B cell (primary cell): ENCODE results near the gene GRIK5.

ENCODE experiments used
- EZH2 ChIP-seq: IDR thresholded peaks from 2 replicates; pipeline ENCODE4 v1.6.1; 2012; ENCODE audit warnings: borderline replicate concordance, low read depth, mild to moderate bottlenecking, moderate library complexity, low read length; ENCODE audit not compliant: insufficient read depth, poor library complexity, severe bottlenecking
- TF ChIP-seq, protein P1 (sequence below): fragments of 200-600 bp; IDR thresholded peaks from one replicate; pipeline ENCODE4 v1.8.0; 2022; ENCODE audit warnings: antibody characterized with exemption, mild to moderate bottlenecking

DNA sequence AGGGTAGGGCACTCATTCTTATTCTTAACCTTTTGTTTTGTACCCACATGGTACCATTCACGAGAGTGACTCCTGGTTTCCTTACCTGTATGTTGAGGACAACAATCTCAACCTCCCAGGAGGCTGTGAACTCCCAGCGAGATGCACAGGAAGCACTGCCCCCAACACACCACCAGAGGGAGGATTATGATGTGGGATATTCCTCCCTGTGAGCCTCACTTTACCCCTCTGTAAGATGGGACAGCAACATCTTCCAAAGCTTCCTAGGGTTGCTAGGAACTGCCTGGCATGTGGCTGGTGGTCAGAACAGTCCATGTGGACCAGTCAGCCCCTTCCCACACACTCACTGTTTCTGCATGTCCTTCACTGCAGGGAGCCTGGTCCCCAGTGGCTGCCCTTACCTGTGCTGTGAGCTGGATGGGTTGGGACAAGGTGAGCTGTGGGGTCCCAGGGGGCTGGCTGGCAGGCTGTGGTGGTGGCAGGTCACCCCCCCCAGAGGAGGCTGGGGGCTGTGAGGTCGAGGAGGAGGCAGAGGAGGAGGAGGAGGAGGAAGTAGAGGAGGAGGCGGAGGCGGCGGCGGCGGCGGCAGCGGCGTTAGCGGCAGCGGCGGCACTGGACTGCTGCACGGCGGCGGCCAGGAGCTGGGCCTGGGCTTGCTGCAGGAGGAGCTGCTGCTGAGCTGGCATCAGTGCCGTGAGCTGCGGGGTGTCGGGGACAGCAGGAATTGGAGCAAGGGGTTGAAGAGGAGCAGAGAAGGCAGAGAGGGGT, 46.5 kb upstream of the GRIK5 start:
- TF ChIP-seq, protein P1, sequence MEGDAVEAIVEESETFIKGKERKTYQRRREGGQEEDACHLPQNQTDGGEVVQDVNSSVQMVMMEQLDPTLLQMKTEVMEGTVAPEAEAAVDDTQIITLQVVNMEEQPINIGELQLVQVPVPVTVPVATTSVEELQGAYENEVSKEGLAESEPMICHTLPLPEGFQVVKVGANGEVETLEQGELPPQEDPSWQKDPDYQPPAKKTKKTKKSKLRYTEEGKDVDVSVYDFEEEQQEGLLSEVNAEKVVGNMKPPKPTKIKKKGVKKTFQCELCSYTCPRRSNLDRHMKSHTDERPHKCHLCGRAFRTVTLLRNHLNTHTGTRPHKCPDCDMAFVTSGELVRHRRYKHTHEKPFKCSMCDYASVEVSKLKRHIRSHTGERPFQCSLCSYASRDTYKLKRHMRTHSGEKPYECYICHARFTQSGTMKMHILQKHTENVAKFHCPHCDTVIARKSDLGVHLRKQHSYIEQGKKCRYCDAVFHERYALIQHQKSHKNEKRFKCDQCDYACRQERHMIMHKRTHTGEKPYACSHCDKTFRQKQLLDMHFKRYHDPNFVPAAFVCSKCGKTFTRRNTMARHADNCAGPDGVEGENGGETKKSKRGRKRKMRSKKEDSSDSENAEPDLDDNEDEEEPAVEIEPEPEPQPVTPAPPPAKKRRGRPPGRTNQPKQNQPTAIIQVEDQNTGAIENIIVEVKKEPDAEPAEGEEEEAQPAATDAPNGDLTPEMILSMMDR: peak; percentile 33
- no peak for TF ChIP-seq EZH2
